ENCODE measurements around the gene LAMA5.

LAMA5 gene

GRCh38 chr20:62282877-62283503 is 84.1 kb downstream of the LAMA5 start:
- intact Hi-C loops (cut with DNase I): no loop called here

GRCh38 chr20:62282103-62282502 is 85.0 kb downstream of the LAMA5 start:
- intact Hi-C loops (cut with DNase I): no loop called here
- DNase-seq: peak in 1 of 10 donors; percentile 3

More at GRCh38 chr20:62282877-62283503, 84.1 kb downstream of the LAMA5 start:
- DNase-seq: peak in 1 of 10 donors; percentile 66

- intact Hi-C loops (cut with DNase I): no loop called here
- DNase-seq: no peak
These were observed 85.8 kb downstream of the LAMA5 start for GRCh38 chr20:62281161-62281933.

- intact Hi-C loops (cut with DNase I): no loop called here
These were observed 86.8 kb downstream of the LAMA5 start for GRCh38 chr20:62280303-62280702.

GRCh38 chr20:62277253-62277652 is 89.9 kb downstream of the LAMA5 start:
- DNase-seq: peak in 1 of 10 donors; percentile 86
- intact Hi-C loops (cut with DNase I): no loop called here

More at GRCh38 chr20:62280303-62280702, 86.8 kb downstream of the LAMA5 start:
- peak in 1 of 10 donors; percentile 10 for DNase-seq

- peak in 8 of 10 donors; percentile 19 to 89 (median 41) for DNase-seq
- intact Hi-C loops (cut with DNase I): no loop called here
These were observed 90.7 kb downstream of the LAMA5 start for GRCh38 chr20:62276439-62276838.

GRCh38 chr20:62275219-62275618 is 91.9 kb downstream of the LAMA5 start:
- intact Hi-C loops (cut with DNase I): no loop called here
- DNase-seq: peak in 1 of 10 donors; percentile 45

- DNase-seq: peak in 8 of 10 donors; percentile 66 to 98 (median 80)
- intact Hi-C loops (cut with DNase I): no loop called here
These were observed 92.7 kb downstream of the LAMA5 start for GRCh38 chr20:62274332-62274950.

- peak in 1 of 10 donors; percentile 79 for DNase-seq
- intact Hi-C loops (cut with DNase I): no loop called here
These were observed 93.7 kb downstream of the LAMA5 start for GRCh38 chr20:62273416-62273815.

GRCh38 chr20:62272200-62272599 is 94.9 kb downstream of the LAMA5 start:
- intact Hi-C loops (cut with DNase I): no loop called here

GRCh38 chr20:62269871-62270270 is 97.2 kb downstream of the LAMA5 start:
- DNase-seq: no peak
- intact Hi-C loops (cut with DNase I): no loop called here

More at GRCh38 chr20:62272200-62272599, 94.9 kb downstream of the LAMA5 start:
- DNase-seq: peak in 1 of 10 donors; percentile 70

GRCh38 chr20:62269378-62269777 is 97.7 kb downstream of the LAMA5 start:
- no peak for DNase-seq
- intact Hi-C loops (cut with DNase I): no loop called here

- intact Hi-C loops (cut with DNase I): no loop called here
- DNase-seq: no peak
These were observed 98.7 kb downstream of the LAMA5 start for GRCh38 chr20:62268228-62268900.

- peak in 8 of 10 donors; percentile 46 to 94 (median 66) for DNase-seq
- intact Hi-C loops (cut with DNase I): no loop called here
These were observed 99.6 kb downstream of the LAMA5 start for GRCh38 chr20:62267543-62267942.

- intact Hi-C loops (cut with DNase I): no loop called here
These were observed 100.3 kb downstream of the LAMA5 start for GRCh38 chr20:62266851-62267250.

GRCh38 chr20:62266340-62266739 is 100.8 kb downstream of the LAMA5 start:
- no peak for DNase-seq
- intact Hi-C loops (cut with DNase I): no loop called here

More at GRCh38 chr20:62266851-62267250, 100.3 kb downstream of the LAMA5 start:
- no peak for DNase-seq

- intact Hi-C loops (cut with DNase I): no loop called here
- no peak for DNase-seq
These were observed 101.7 kb downstream of the LAMA5 start for GRCh38 chr20:62265365-62265764.

GRCh38 chr20:62263396-62263795 is 103.7 kb downstream of the LAMA5 start:
- intact Hi-C loops (cut with DNase I): no loop called here
- peak in 1 of 10 donors; percentile 56 for DNase-seq

GRCh38 chr20:62262064-62262463 is 105.0 kb downstream of the LAMA5 start:
- DNase-seq: no peak
- intact Hi-C loops (cut with DNase I): no loop called here

GRCh38 chr20:62259294-62259565 is 107.9 kb downstream of the LAMA5 start:
- DNase-seq: no peak
- intact Hi-C loops (cut with DNase I): no loop called here

All from posterior cingulate gyrus (tissue), 11 donors.